Smooth muscle cell (in vitro differentiated cells): ENCODE data around the gene TAOK2. TPM values are rescaled to one million over a fixed set of nuclear protein-coding genes. Genes with fewer than 3 reads are reported as not detected.

Source experiments
- DNase-seq: peaks from one replicate; lab custom pipeline; 2025; ENCODE audit not compliant: unreplicated experiment; lab: John Stamatoyannopoulos, UW
- H2AFZ ChIP-seq: fragments of 200-600 bp; sonication (generic); 2 replicates; pipeline ENCODE4 v1.6.0; 2016; ENCODE audit warnings: antibody characterized with exemption, low read depth, mild to moderate bottlenecking
- H3F3A ChIP-seq: fragments of 200-600 bp; sonication (generic); 2 replicates; pipeline ENCODE4 v1.6.0; 2017; ENCODE audit warnings: antibody characterized with exemption, low read depth
- H3K27ac ChIP-seq: fragments of 200-600 bp; sonication (generic); 2 replicates; pipeline ENCODE4 v1.5.1; 2016; ENCODE audit warnings: low read depth, mild to moderate bottlenecking
- H3K27me3 ChIP-seq: fragments of 200-600 bp; sonication (generic); 2 replicates; pipeline ENCODE4 v1.6.1; 2016; ENCODE audit warnings: low read depth, mild to moderate bottlenecking
- H3K36me3 ChIP-seq: fragments of 200-600 bp; sonication (generic); 2 replicates; pipeline ENCODE4 v1.5.1; 2016; ENCODE audit warnings: low read depth
- H3K4me1 ChIP-seq: fragments of 200-600 bp; sonication (generic); 2 replicates; pipeline ENCODE4 v1.5.1; 2016; ENCODE audit warnings: low read depth
- H3K4me2 ChIP-seq: fragments of 200-600 bp; sonication (generic); 2 replicates; pipeline ENCODE4 v1.6.0; 2016; ENCODE audit warnings: mild to moderate bottlenecking
- H3K4me3 ChIP-seq: fragments of 200-600 bp; sonication (generic); 2 replicates; pipeline ENCODE4 v1.5.1; 2016; ENCODE audit warnings: mild to moderate bottlenecking
- H3K79me2 ChIP-seq: fragments of 200-600 bp; sonication (generic); 2 replicates; pipeline ENCODE4 v1.6.0; 2016; ENCODE audit warnings: low read depth, mild to moderate bottlenecking
- H3K9ac ChIP-seq: fragments of 200-600 bp; sonication (generic); 2 replicates; pipeline ENCODE4 v1.6.0; 2016; ENCODE audit warnings: low read depth
- H3K9me3 ChIP-seq: fragments of 200-600 bp; sonication (generic); replicated peaks from 2 replicates; pipeline ENCODE4 v1.5.1; 2016; ENCODE audit warnings: low read depth
- H4K20me1 ChIP-seq: fragments of 200-600 bp; sonication (generic); 2 replicates; pipeline ENCODE4 v1.6.0; 2016; ENCODE audit warnings: low read depth
- WGBS: methylation state at CpG from one replicate; pipeline ENCODE4 v1.1.7; 2016; ENCODE audit warnings: low lambda C conversion rate; 5-methylcytosine and 5-hydroxymethylcytosine counted together
- polyA plus RNA-seq: library from polyadenylated mRNA; unstranded; fragments of >200 nt; fragmentation: Nextera tagmentation; extraction: Ambion mirVana; gene quantifications from 2 replicates; pipeline ENCODE4 v1.2.1, GENCODE V29; 2016
- total RNA-seq: library from RNA; depleted of rRNA; stranded (reverse); fragments of >200 nt; gene quantifications from 2 replicates; pipeline ENCODE4 v1.2.3, GENCODE V29; 2014
- TF ChIP-seq, protein P1 (sequence below): fragments of 200-600 bp; sonication (generic); IDR thresholded peaks from 2 replicates; pipeline ENCODE4 v1.5.1; 2017; ENCODE audit warnings: borderline replicate concordance, mild to moderate bottlenecking, antibody characterized with exemption; ENCODE audit not compliant: insufficient read depth, poor library complexity, severe bottlenecking

Gene TAOK2
- total and polyA plus RNA-seq, 2 experiments from 2014 or later, result 26.0 to 26.2 TPM

DNA sequence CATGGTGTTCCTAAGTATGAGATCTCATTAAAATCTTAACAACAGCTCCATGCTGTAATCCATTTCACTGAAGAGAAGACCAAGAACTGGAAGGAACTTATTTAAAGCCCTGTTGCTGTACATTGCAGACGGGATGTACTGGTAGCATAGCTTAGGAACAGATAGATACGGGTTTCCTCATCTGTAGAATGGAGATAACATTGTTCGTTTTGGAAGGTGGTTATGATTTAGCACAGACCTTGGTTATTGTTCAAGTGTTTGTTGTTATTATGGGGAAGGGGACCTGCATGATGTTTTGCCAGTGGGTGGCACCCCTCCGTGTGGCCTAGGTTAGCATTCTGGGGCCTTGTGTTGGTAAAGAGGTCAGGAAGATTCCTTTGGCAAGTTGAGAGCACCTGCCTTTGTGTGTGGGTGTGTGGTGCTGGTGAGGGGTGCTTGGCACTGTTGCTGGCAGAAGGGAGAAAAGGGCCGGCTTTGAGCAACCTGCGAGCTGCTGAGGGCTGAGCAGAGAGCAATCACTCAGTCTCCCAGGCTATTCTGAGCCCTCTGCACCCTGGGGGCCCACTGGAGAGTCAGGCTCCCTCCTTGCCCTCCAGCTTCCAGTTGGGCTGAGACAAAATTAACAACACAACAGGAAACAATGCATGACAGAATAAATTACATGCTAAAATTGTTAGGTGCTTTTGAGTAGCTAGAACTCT is 2.3 kb downstream of the TAOK2 start:
- peaks cover 16% of the 10 kb centered on the region for H3F3A ChIP-seq
- H3K79me2 ChIP-seq, result peaks cover 42% of the 10 kb centered on the region
- H3K27ac ChIP-seq, result no peak overlapping the region
- H3K4me2 ChIP-seq, result peak overlapping the region; percentile 99
- no peaks in the 10 kb centered on the region for H3K9me3 ChIP-seq
- no peaks in the 10 kb centered on the region for H3K27me3 ChIP-seq
- TF ChIP-seq, protein P1, sequence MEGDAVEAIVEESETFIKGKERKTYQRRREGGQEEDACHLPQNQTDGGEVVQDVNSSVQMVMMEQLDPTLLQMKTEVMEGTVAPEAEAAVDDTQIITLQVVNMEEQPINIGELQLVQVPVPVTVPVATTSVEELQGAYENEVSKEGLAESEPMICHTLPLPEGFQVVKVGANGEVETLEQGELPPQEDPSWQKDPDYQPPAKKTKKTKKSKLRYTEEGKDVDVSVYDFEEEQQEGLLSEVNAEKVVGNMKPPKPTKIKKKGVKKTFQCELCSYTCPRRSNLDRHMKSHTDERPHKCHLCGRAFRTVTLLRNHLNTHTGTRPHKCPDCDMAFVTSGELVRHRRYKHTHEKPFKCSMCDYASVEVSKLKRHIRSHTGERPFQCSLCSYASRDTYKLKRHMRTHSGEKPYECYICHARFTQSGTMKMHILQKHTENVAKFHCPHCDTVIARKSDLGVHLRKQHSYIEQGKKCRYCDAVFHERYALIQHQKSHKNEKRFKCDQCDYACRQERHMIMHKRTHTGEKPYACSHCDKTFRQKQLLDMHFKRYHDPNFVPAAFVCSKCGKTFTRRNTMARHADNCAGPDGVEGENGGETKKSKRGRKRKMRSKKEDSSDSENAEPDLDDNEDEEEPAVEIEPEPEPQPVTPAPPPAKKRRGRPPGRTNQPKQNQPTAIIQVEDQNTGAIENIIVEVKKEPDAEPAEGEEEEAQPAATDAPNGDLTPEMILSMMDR, result no peak
- H3K9ac ChIP-seq, result no peak overlapping the region
- 59% methylated on average over 6 of the region's 6 CpGs for WGBS
- peaks cover 6% of the 10 kb centered on the region for H3K36me3 ChIP-seq
- H3K4me3 ChIP-seq, result peak overlapping the region; percentile 84
- H2AFZ ChIP-seq, result no peak overlapping the region
- H3K4me1 ChIP-seq, result peaks cover 25% of the 10 kb centered on the region
- H4K20me1 ChIP-seq, result peaks cover 56% of the 10 kb centered on the region
- DNase-seq, result no peak

DNA sequence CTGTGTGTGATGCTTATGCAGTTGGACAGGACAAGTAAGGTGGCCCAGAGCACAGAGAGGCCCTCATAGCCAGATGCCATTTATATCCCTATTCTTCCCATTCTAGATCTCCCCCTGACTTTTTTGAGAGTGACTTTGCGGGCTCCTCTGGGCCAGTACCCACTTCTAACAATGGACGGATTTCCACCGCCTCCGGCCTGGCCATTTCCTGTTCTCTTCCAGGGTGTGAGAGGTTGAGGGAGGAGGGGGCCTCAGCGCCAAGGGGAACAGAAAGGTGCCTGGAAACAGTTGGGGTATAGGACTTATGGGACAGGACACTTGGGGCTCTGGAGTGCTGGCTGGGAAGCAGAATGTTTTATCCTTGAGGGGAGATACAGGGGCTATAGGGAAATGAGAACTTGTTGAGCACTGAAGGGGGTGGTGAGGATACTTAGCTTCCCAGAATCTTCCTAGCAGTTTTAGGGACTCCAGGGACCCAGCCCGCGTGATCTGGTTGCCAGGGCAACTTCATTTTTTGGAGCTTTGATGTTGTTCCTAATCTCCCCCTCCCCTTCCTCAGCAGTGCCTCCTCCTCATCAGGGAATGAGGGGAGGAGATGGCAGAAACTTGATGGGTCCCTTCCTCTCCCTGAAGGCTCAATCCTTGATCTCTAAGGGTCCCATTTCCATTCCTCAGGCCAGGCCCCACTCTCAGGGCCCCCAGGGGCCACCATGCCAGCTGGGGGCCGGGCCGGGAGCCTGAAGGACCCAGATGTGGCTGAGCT is 3.6 kb downstream of the TAOK2 start:
- H4K20me1 ChIP-seq, result peaks cover 56% of the 10 kb centered on the region
- no peak overlapping the region for H2AFZ ChIP-seq
- H3K27me3 ChIP-seq, result no peaks in the 10 kb centered on the region
- no peak for DNase-seq
- TF ChIP-seq, protein P1, result no peak
- peaks cover 42% of the 10 kb centered on the region for H3K79me2 ChIP-seq
- no peak overlapping the region for H3K27ac ChIP-seq
- no peaks in the 10 kb centered on the region for H3K9me3 ChIP-seq
- WGBS, result 89% methylated on average over 9 of the region's 9 CpGs
- H3K4me3 ChIP-seq, result no peak overlapping the region
- no peak overlapping the region for H3K9ac ChIP-seq
- peak overlapping the region; percentile 99 for H3K4me2 ChIP-seq
- H3K36me3 ChIP-seq, result peaks cover 6% of the 10 kb centered on the region
- H3K4me1 ChIP-seq, result peaks cover 25% of the 10 kb centered on the region
- H3F3A ChIP-seq, result peaks cover 10% of the 10 kb centered on the region

DNA sequence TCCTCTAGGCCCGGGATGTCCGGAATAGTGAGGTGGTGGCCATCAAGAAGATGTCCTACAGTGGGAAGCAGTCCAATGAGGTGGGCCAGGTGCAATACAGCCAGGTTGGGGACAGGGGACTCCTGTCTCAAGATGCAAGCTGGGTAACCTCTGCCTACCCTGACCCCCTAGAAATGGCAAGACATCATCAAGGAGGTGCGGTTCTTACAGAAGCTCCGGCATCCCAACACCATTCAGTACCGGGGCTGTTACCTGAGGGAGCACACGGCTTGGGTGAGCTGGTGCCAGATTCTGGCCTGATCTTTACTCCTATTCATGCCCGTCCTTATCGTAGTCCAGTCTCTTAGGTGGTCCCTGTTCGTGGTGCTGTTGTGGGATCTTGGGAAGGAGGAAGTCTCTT is 4.4 kb downstream of the TAOK2 start:
- TF ChIP-seq, protein P1, result no peak
- no peak overlapping the region for H3K4me3 ChIP-seq
- no peaks in the 10 kb centered on the region for H3K9me3 ChIP-seq
- H3F3A ChIP-seq, result peaks cover 1% of the 10 kb centered on the region
- no peak overlapping the region for H3K4me2 ChIP-seq
- WGBS, result 97% methylated on average over 9 of the region's 9 CpGs
- no peak overlapping the region for H3K27ac ChIP-seq
- H3K36me3 ChIP-seq, result peaks cover 6% of the 10 kb centered on the region
- H4K20me1 ChIP-seq, result peaks cover 56% of the 10 kb centered on the region
- no peaks in the 10 kb centered on the region for H3K27me3 ChIP-seq
- H3K79me2 ChIP-seq, result peaks cover 42% of the 10 kb centered on the region
- no peak for DNase-seq
- H2AFZ ChIP-seq, result no peak overlapping the region
- H3K9ac ChIP-seq, result no peak overlapping the region
- peaks cover 25% of the 10 kb centered on the region for H3K4me1 ChIP-seq
